ENCODE data around the gene NXN. TPM values are rescaled to one million over a fixed set of nuclear protein-coding genes. Genes with fewer than 3 reads are reported as not detected.
"Not testable (repeated sequence)": the region's sequence is repeated elsewhere in the genome, so short reads cannot be mapped to it uniquely, and the experiment has no call there.

Gene NXN
- total RNA-seq, 4 donors from 2014 or later: 10.6 to 222 (median 13.8) TPM

DNA sequence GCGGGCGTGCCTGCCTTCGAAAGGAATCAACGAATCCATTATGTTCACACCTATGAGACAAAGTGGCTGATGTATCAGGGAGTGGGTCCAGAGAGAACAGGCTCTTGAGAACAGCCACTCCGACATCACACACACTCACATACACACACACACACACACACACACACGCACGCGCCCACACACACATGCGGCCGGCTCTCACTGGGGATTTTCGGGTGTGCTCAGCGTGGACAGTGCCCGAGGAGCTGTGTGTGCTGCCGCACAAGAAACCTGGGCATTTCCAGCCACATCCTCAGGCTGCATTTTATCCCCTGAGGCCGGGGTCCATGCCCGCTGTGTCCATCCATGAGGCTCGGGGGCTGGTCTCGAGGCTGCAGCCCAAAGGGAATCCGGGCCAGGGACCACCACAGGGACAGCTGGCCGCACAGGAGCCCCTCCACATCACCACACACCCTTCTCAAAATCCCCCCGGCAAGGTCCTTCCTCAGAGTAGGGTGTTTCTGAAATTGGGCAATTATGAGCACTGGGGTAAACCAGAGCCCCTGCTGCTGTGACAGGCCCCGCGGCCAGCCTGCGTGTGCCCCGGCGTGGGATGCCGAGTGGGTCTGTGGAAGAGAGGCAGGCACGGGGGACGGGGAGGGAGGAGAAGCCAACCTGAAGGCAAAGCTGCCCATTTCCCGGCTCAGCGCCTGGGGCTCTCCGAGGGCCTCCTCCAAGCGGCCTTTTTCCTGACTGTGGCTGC lies 172.6 kb downstream of the NXN start:
- Histone ChIP-seq H3K4me1 (no peaks in the 10 kb centered on the region), H3K4me3 (no peak overlapping the region), H3K27ac (no peak overlapping the region), H3K36me3 (no peaks in the 10 kb centered on the region), H3K9me3 (no peaks in the 10 kb centered on the region), H3K27me3 (no peaks in the 10 kb centered on the region)
- in situ Hi-C loops (cut with MboI; ENCODE audit: low pct_ligation_motif_present in 1 of 4, low pct_unique_long_range_greater_than_20kb in 1 of 4, low sequenced_read_pairs in 3 of 4): no loop called here
- no peak for TF ChIP-seq POLR2A (IDR thresholded peaks at IDR 0.05)
- TF ChIP-seq POLR2AphosphoS5 (IDR thresholded peaks at IDR 0.05): no peak
- TF ChIP-seq EP300 (IDR thresholded peaks at IDR 0.05; ENCODE audit: low read depth): no peak
- TF ChIP-seq, protein P1, sequence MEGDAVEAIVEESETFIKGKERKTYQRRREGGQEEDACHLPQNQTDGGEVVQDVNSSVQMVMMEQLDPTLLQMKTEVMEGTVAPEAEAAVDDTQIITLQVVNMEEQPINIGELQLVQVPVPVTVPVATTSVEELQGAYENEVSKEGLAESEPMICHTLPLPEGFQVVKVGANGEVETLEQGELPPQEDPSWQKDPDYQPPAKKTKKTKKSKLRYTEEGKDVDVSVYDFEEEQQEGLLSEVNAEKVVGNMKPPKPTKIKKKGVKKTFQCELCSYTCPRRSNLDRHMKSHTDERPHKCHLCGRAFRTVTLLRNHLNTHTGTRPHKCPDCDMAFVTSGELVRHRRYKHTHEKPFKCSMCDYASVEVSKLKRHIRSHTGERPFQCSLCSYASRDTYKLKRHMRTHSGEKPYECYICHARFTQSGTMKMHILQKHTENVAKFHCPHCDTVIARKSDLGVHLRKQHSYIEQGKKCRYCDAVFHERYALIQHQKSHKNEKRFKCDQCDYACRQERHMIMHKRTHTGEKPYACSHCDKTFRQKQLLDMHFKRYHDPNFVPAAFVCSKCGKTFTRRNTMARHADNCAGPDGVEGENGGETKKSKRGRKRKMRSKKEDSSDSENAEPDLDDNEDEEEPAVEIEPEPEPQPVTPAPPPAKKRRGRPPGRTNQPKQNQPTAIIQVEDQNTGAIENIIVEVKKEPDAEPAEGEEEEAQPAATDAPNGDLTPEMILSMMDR (IDR thresholded peaks at IDR 0.05): no peak
- intact Hi-C loops (cut with DNase I; ENCODE audit: low total_unique reads): no loop called here
- WGBS, 2 donors (ENCODE audit: low coverage in 1 of 2): 89 to 92% methylated on average over 4 to 33 of the region's 33 CpGs
- no peak for DNase-seq

DNA sequence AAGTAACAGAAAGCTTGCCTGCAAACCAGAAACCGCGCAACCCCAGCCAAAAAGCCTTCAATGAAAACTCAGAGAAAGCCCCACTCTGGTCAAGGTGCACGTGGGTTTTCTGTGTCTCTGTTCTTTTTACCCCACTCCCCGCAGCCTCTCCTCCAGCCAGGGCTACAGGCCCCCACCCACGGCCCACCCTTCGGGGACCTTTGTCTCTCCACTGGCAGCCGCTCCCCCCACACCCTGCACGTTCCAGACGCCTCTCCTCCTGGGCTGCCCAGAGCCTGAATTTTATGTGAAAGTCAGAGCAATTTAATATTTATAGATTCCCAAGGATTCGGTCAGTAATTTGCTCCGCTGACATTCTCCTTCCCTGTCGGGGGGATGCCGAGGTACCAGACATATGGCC lies 173.2 kb downstream of the NXN start:
- no peak overlapping the region for H3K4me3 ChIP-seq

DNA sequence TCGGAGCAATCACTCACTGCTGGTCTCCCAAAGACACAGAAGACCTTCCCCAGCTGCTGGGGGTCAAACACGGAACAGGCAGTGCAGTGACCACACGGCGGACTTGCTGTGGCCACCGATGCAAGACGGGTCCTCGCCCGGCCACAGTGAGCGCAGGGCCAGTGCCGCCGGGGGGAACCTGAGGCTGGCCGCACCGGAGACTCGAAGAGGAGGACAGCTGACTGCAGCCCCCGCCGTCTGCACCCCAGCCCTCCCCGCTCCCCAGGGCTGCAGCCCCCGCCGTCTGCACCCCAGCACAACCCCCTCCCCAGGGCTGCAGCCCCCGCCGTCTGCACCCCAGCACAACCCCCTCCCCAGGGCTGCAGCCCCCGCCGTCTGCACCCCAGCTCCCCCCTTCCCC lies 173.7 kb downstream of the NXN start:
- in situ Hi-C loops (cut with MboI; ENCODE audit: low pct_ligation_motif_present in 1 of 4, low pct_unique_long_range_greater_than_20kb in 1 of 4, low sequenced_read_pairs in 3 of 4); H3K36me3 ChIP-seq; intact Hi-C loops (cut with DNase I; ENCODE audit: low total_unique reads); H3K27me3 ChIP-seq; H3K27ac ChIP-seq; H3K9me3 ChIP-seq; H3K4me3 ChIP-seq; DNase-seq; H3K4me1 ChIP-seq: not testable (repeated sequence)
- 83 to 90% methylated on average over 1 to 21 of the region's 23 CpGs for WGBS, 2 donors (ENCODE audit: low coverage in 1 of 2)

More for the DNA sequence above, 173.2 kb downstream of the NXN start:
- Histone ChIP-seq H3K36me3 (no peaks in the 10 kb centered on the region), H3K27me3 (no peaks in the 10 kb centered on the region), H3K9me3 (no peaks in the 10 kb centered on the region), H3K4me1 (no peaks in the 10 kb centered on the region), H3K27ac (no peak overlapping the region)
- no peak for DNase-seq
- TF ChIP-seq POLR2AphosphoS5 (IDR thresholded peaks at IDR 0.05): no peak
- no peak for TF ChIP-seq POLR2A (IDR thresholded peaks at IDR 0.05)
- TF ChIP-seq, protein P1 (IDR thresholded peaks at IDR 0.05): no peak
- no peak for TF ChIP-seq EP300 (IDR thresholded peaks at IDR 0.05; ENCODE audit: low read depth)
- 75 to 81% methylated on average over 6 to 13 of the region's 13 CpGs for WGBS, 2 donors (ENCODE audit: low coverage in 1 of 2)
- intact Hi-C loops (cut with DNase I; ENCODE audit: low total_unique reads): no loop called here
- in situ Hi-C loops (cut with MboI; ENCODE audit: low pct_ligation_motif_present in 1 of 4, low pct_unique_long_range_greater_than_20kb in 1 of 4, low sequenced_read_pairs in 3 of 4): no loop called here

DNA sequence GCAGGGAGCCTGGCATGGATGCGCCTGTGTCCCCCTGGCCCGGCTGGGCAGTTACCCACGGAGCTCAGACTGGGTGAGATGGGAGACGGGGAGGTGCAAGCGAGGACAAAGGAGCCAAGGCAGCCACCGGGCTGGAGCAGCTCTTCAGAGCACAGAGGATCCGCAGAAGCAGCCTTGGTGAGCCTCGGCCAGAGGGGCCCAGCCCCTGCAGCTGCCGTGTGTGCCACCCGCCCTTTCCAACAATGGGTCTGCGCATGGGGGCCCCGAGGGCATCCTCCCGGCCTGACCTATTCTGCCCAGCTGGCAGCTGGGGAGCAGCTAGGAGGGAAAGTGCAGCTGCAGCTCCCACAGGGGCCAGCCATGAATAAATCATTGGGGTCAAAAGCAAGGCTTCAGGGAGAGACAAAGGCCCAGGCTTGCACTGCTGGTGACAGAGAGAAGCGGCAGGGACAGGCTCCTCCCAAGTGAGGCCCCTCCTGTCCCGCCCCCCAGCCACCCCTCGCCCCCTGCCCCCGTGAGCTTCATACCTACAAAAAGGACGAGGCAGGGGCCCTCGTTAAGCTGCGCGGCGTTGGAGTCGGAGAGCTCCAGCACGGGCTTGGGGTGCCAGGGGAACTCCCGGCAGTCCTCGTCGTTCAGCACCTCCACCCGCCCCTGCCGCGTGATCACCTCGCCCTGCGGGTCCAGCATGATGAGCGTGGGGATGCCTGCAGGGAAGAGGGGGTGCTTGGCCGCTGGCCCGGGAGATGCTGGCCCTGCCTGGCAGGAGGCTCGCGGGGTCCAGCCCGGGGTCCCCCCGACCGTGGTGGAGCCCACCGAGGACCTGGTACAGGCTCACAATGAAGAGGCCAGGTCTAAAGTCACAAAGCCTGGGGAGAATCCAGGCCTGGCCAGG lies 174.8 kb downstream of the NXN start:
- Histone ChIP-seq H3K27me3 (no peaks in the 10 kb centered on the region), H3K4me1 (no peaks in the 10 kb centered on the region), H3K27ac (no peak overlapping the region), H3K4me3 (no peak overlapping the region), H3K36me3 (no peaks in the 10 kb centered on the region), H3K9me3 (no peaks in the 10 kb centered on the region)
- 79 to 95% methylated on average over 4 to 39 of the region's 41 CpGs for WGBS, 2 donors (ENCODE audit: low coverage in 1 of 2)
- TF ChIP-seq, protein P1 (IDR thresholded peaks at IDR 0.05): no peak
- no peak for TF ChIP-seq POLR2AphosphoS5 (IDR thresholded peaks at IDR 0.05)
- no peak for DNase-seq
- in situ Hi-C loops (cut with MboI; ENCODE audit: low pct_ligation_motif_present in 1 of 4, low pct_unique_long_range_greater_than_20kb in 1 of 4, low sequenced_read_pairs in 3 of 4): no loop called here
- intact Hi-C loops (cut with DNase I; ENCODE audit: low total_unique reads): no loop called here

Measured in transverse colon (tissue), 4 donors.